Keratinocyte (primary cell): ENCODE measurements around the gene CLPTM1L. TPM values are rescaled to one million over a fixed set of nuclear protein-coding genes. Genes with fewer than 3 reads are reported as not detected.
"Not testable (repeated sequence)": the region's sequence is repeated elsewhere in the genome, so short reads cannot be mapped to it uniquely, and the experiment has no call there.

Experiments
- DNase-seq: peaks from one replicate; pipeline ENCODE4 v3.0.0-alpha.2; 2011; ENCODE audit warnings: low read depth, missing footprints, low spot score
- FAIRE-seq: peaks from 2 replicates; lab custom pipeline; 2011; peaks lifted over from hg19 to GRCh38; lab: Jason Lieb, UNC
- H2AFZ ChIP-seq: 2 replicates; pipeline ENCODE4 v1.6.0; 2012; ENCODE audit warnings: low read length, control low read depth, inconsistent platforms; ENCODE audit not compliant: control insufficient read depth
- H3K27ac ChIP-seq: 2 replicates; pipeline ENCODE4 v1.5.1; 2011; ENCODE audit warnings: low read length; ENCODE audit not compliant: control insufficient read depth, insufficient read depth
- H3K27me3 ChIP-seq: 3 replicates; pipeline ENCODE4 v1.6.0; 2011; ENCODE audit warnings: low read length; ENCODE audit not compliant: control insufficient read depth, insufficient read depth; ENCODE audit errors: extremely low read depth
- H3K36me3 ChIP-seq, 2 experiments: 2 replicates in 1 of 2; 3 replicates in 1 of 2; pipeline ENCODE4 v1.5.1; 2011; ENCODE audit warnings: low read length in 2 of 2, mild to moderate bottlenecking in 1 of 2; ENCODE audit not compliant: control insufficient read depth in 2 of 2, insufficient read depth in 2 of 2; ENCODE audit errors: extremely low read depth in 1 of 2
- H3K4me1 ChIP-seq: 3 replicates; pipeline ENCODE4 v1.5.1; 2011; ENCODE audit warnings: low read length; ENCODE audit not compliant: control insufficient read depth, insufficient read depth; ENCODE audit errors: extremely low read depth
- H3K4me2 ChIP-seq: 3 replicates; pipeline ENCODE4 v1.6.0; 2011; ENCODE audit warnings: low read depth, low read length; ENCODE audit not compliant: control insufficient read depth, insufficient read depth; ENCODE audit errors: extremely low read depth
- H3K4me3 ChIP-seq, 3 experiments: fragments of 200-600 bp in 1 of 3; sonication (generic) in 1 of 3; 2 replicates in 2 of 3; 3 replicates in 1 of 3; pipeline ENCODE4 v1.5.1; 2011 to 2016; ENCODE audit warnings: low read length in 3 of 3, mild to moderate bottlenecking in 3 of 3, control low read depth in 2 of 3, inconsistent platforms in 1 of 3, low read depth in 1 of 3, mixed read lengths in 1 of 3, mixed run types in 1 of 3, moderate library complexity in 1 of 3; ENCODE audit not compliant: control insufficient read depth in 2 of 3, insufficient read depth in 2 of 3; ENCODE audit errors: extremely low read depth in 1 of 3
- H3K79me2 ChIP-seq: 2 replicates; pipeline ENCODE4 v1.6.0; 2012; ENCODE audit warnings: low read length; ENCODE audit not compliant: control insufficient read depth, insufficient read depth
- H3K9ac ChIP-seq: 3 replicates; pipeline ENCODE4 v1.6.0; 2011; ENCODE audit warnings: low read length; ENCODE audit not compliant: control insufficient read depth, insufficient read depth; ENCODE audit errors: extremely low read depth
- H3K9me1 ChIP-seq: 3 replicates; pipeline ENCODE4 v1.6.0; 2011; ENCODE audit warnings: low read length; ENCODE audit not compliant: control insufficient read depth, insufficient read depth; ENCODE audit errors: extremely low read depth
- H3K9me3 ChIP-seq: 2 replicates; pipeline ENCODE4 v1.5.1; 2012; ENCODE audit warnings: low read depth, low read length; ENCODE audit not compliant: control insufficient read depth
- H4K20me1 ChIP-seq: 3 replicates; pipeline ENCODE4 v1.6.0; 2011; ENCODE audit warnings: low read length; ENCODE audit not compliant: control insufficient read depth, insufficient read depth; ENCODE audit errors: extremely low read depth
- EZH2 ChIP-seq: IDR thresholded peaks from one replicate; pipeline ENCODE4 v1.6.1; 2012; ENCODE audit warnings: inconsistent platforms, mild to moderate bottlenecking, low read length, moderate library complexity
- dilution Hi-C: fragments of 300-500 bp; cut with MboI; formaldehyde crosslinking; loops from one replicate; pipeline ENCODE4 v1.7.0; 2020; ENCODE audit warnings: low sequenced_read_pairs; ENCODE audit not compliant: extremely low pct_ligation_motif_present
- polyA plus RNA-seq, 5 experiments: library from polyadenylated mRNA; depleted of rRNA in 3 of 5; stranded (reverse) in 3 of 5; stranded (forward) in 1 of 5; unstranded in 1 of 5; fragments of >200 nt; gene quantifications; 1 replicate in 1 of 5; 2 replicates in 3 of 5; 3 replicates in 1 of 5; pipeline versions ENCODE4 v1.2.1 to v1.2.3, GENCODE V29; 2011 to 2012; ENCODE audit warnings: missing spikeins in 2 of 5, low read depth in 1 of 5, low replicate concordance in 1 of 5
- TF ChIP-seq, protein P1 (sequence below), 3 experiments: IDR thresholded peaks in 1 of 3; conservative IDR thresholded peaks in 1 of 3; optimal IDR thresholded peaks in 1 of 3; 2 replicates in 2 of 3; 3 replicates in 1 of 3; pipeline versions ENCODE3 to v1.5.1; 2011; ENCODE audit warnings: low read length in 3 of 3, mild to moderate bottlenecking in 3 of 3, moderate library complexity in 2 of 3, control low read depth in 1 of 3, inconsistent platforms in 1 of 3; ENCODE audit not compliant: insufficient read depth in 2 of 3; ENCODE audit errors: extremely low read depth in 1 of 3

Gene CLPTM1L
- polyA plus RNA-seq, 1 donor (not counting 4 experiments of a cell fraction or from before 2014, with no cell fraction given): 142 TPM

DNA sequence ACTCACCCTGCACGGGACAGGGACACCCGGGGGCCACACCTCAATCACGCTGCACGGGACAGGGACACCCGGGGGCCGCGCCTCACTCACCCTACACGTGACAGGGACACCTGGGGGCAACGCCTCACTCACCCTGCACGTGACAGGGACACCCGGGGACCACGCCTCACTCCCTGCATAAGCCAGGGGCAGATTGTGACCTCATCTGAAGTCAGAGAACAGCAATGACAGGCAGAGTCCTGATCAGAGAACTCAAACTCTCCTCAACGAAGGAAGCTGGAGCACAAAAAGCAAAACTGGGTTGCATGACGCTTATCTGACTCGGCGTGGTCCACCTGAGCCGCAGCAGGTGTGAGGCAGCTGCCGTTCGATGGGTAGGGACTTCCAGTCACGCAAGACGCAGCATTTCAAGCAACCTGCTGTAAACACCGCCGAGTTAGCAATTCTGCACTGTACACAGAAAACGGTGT, 53.3 kb downstream of the CLPTM1L start:
- dilution Hi-C loops: no loop called here
- no peak overlapping the region for H2AFZ ChIP-seq
- peaks cover 6% of the 10 kb centered on the region for H3K9me3 ChIP-seq
- no peak overlapping the region for H3K4me3 ChIP-seq
- DNase-seq: no peak
- H3K36me3 ChIP-seq: no peaks in the 10 kb centered on the region
- H3K79me2 ChIP-seq: no peaks in the 10 kb centered on the region
- H3K9me1 ChIP-seq: no peaks in the 10 kb centered on the region
- no peak for FAIRE-seq
- TF ChIP-seq, protein P1, sequence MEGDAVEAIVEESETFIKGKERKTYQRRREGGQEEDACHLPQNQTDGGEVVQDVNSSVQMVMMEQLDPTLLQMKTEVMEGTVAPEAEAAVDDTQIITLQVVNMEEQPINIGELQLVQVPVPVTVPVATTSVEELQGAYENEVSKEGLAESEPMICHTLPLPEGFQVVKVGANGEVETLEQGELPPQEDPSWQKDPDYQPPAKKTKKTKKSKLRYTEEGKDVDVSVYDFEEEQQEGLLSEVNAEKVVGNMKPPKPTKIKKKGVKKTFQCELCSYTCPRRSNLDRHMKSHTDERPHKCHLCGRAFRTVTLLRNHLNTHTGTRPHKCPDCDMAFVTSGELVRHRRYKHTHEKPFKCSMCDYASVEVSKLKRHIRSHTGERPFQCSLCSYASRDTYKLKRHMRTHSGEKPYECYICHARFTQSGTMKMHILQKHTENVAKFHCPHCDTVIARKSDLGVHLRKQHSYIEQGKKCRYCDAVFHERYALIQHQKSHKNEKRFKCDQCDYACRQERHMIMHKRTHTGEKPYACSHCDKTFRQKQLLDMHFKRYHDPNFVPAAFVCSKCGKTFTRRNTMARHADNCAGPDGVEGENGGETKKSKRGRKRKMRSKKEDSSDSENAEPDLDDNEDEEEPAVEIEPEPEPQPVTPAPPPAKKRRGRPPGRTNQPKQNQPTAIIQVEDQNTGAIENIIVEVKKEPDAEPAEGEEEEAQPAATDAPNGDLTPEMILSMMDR (optimal IDR thresholded peaks at IDR 0.05 in 1 of 3, IDR thresholded peaks at IDR 0.05 in 1 of 3, conservative IDR thresholded peaks at IDR 0.05 in 1 of 3; ENCODE audit: extremely low read depth in 1 of 3, insufficient read depth in 2 of 3, low read length in 3 of 3): no peak
- TF ChIP-seq EZH2: no peak
- no peak overlapping the region for H3K27ac ChIP-seq
- no peak overlapping the region for H3K4me2 ChIP-seq
- H3K4me1 ChIP-seq: no peaks in the 10 kb centered on the region
- no peaks in the 10 kb centered on the region for H4K20me1 ChIP-seq
- peaks cover 26% of the 10 kb centered on the region for H3K27me3 ChIP-seq
- no peak overlapping the region for H3K9ac ChIP-seq

DNA sequence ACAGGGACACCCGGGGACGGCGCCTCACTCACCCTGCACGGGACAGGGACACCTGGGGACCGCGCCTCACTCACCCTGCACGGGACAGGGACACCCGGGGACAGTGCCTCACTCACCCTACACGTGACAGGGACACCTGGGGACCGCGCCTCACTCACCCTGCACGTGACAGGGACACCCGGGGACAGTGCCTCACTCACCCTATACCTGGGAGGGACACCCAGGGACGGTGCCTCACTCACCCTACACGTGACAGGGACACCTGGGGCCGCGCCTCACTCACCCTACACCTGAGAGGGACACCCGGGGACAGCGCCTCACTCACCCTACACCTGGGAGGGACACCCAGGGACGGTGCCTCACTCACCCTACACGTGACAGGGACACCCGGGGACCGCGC, 53.9 kb downstream of the CLPTM1L start:
- H3K9me1 ChIP-seq, H2AFZ ChIP-seq, H3K27ac ChIP-seq, dilution Hi-C loops, DNase-seq, H3K9me3 ChIP-seq, H4K20me1 ChIP-seq, H3K4me1 ChIP-seq, H3K79me2 ChIP-seq, H3K9ac ChIP-seq, H3K36me3 ChIP-seq, FAIRE-seq, H3K4me3 ChIP-seq, H3K4me2 ChIP-seq: not testable (repeated sequence)
- H3K27me3 ChIP-seq: peaks cover 25% of the 10 kb centered on the region

DNA sequence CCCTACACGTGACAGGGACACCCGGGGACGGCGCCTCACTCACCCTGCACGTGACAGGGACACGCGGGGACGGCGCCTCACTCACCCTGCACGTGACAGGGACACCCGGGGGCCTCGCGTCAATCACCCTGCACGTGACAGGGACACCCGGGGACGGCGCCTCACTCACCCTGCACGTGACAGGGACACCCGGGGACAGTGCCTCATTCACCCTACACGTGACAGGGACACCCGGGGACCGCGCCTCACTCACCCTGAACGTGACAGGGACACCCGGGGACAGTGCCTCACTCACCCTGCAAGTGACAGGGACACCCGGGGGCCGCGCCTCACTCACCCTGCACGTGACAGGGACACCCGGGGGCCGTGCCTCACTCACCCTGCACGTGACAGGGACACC, 55.3 kb downstream of the CLPTM1L start:
- H3K4me1 ChIP-seq, H2AFZ ChIP-seq, H4K20me1 ChIP-seq, H3K9me3 ChIP-seq, DNase-seq, H3K27ac ChIP-seq, H3K79me2 ChIP-seq, H3K36me3 ChIP-seq, dilution Hi-C loops, H3K4me3 ChIP-seq, H3K4me2 ChIP-seq, H3K9me1 ChIP-seq, H3K9ac ChIP-seq, FAIRE-seq: not testable (repeated sequence)
- peaks cover 16% of the 10 kb centered on the region for H3K27me3 ChIP-seq
